BLaER1 (cell line): ENCODE data around the gene CENPK.
A peak's percentile ranks its signal among the peaks of the same experiment; 100 is the strongest.
"Not testable (repeated sequence)": the region's sequence is repeated elsewhere in the genome, so short reads cannot be mapped to it uniquely, and the experiment has no call there.

Experiments used
- H3K27ac ChIP-seq: shearing (Covaris generic); formaldehyde crosslinking; 2 replicates; pipeline ENCODE4 v1.8.1; 2022
- H3K27me3 ChIP-seq: shearing (Covaris generic); formaldehyde crosslinking; 2 replicates; pipeline ENCODE4 v1.8.1; 2022
- H3K36me3 ChIP-seq: shearing (Covaris generic); formaldehyde crosslinking; 2 replicates; pipeline ENCODE4 v1.8.1; 2022
- H3K4me1 ChIP-seq: shearing (Covaris generic); formaldehyde crosslinking; 2 replicates; pipeline ENCODE4 v1.8.1; 2022
- H3K4me2 ChIP-seq: shearing (Covaris generic); formaldehyde crosslinking; 2 replicates; pipeline ENCODE4 v1.8.1; 2022
- H3K4me3 ChIP-seq: shearing (Covaris generic); formaldehyde crosslinking; 2 replicates; pipeline ENCODE4 v1.8.1; 2022
- H3K9ac ChIP-seq: shearing (Covaris generic); formaldehyde crosslinking; 2 replicates; pipeline ENCODE4 v1.8.1; 2022
- H3K9me3 ChIP-seq: shearing (Covaris generic); formaldehyde crosslinking; 2 replicates; pipeline ENCODE4 v1.8.1; 2022
- H4K20me1 ChIP-seq: shearing (Covaris generic); formaldehyde crosslinking; 2 replicates; pipeline ENCODE4 v1.8.1; 2022
- Cebpa-rat ChIP-seq: shearing (Covaris generic); IDR thresholded peaks from 2 replicates; pipeline ENCODE4 v1.8.1; 2022

The CENPK gene

GRCh38 chr5:65508978-65509377, 54.0 kb downstream of the CENPK start:
- no peak overlapping the region for H3K4me3 ChIP-seq
- H3K27ac ChIP-seq, result no peak overlapping the region
- TF ChIP-seq Cebpa-rat, result no peak
- no peaks in the 10 kb centered on the region for H3K27me3 ChIP-seq
- peaks cover 6% of the 10 kb centered on the region; the same call in 1 of the 2 replicates for H3K36me3 ChIP-seq
- no peak overlapping the region for H3K4me2 ChIP-seq
- H3K9ac ChIP-seq, result no peak overlapping the region
- H3K9me3 ChIP-seq, result no peaks in the 10 kb centered on the region
- H3K4me1 ChIP-seq, result no peaks in the 10 kb centered on the region
- H4K20me1 ChIP-seq, result no peaks in the 10 kb centered on the region

GRCh38 chr5:65506961-65507360, 56.0 kb downstream of the CENPK start:
- Histone ChIP-seq H4K20me1 (no peaks in the 10 kb centered on the region), H3K36me3 (peaks cover 15% of the 10 kb centered on the region), H3K27ac (no peak overlapping the region), H3K4me2 (no peak overlapping the region), H3K9me3 (peaks cover 2% of the 10 kb centered on the region), H3K9ac (no peak overlapping the region), H3K4me1 (no peaks in the 10 kb centered on the region), H3K27me3 (no peaks in the 10 kb centered on the region), H3K4me3 (no peak overlapping the region)
- no peak for TF ChIP-seq Cebpa-rat

GRCh38 chr5:65489119-65489518, 73.8 kb downstream of the CENPK start:
- Histone ChIP-seq H3K27me3 (no peaks in the 10 kb centered on the region), H3K9me3 (peaks cover 3% of the 10 kb centered on the region; the same call in 1 of the 2 replicates), H3K36me3 (peaks cover 26% of the 10 kb centered on the region; the same call in 1 of the 2 replicates), H3K4me3 (no peak overlapping the region), H4K20me1 (no peaks in the 10 kb centered on the region), H3K4me1 (no peaks in the 10 kb centered on the region), H3K27ac (no peak overlapping the region), H3K9ac (no peak overlapping the region), H3K4me2 (no peak overlapping the region)
- no peak for TF ChIP-seq Cebpa-rat

- not testable (repeated sequence) for H3K4me2 ChIP-seq
Observed at GRCh38 chr5:65488038-65488687, 74.8 kb downstream of the CENPK start.

GRCh38 chr5:65486803-65487202, 76.2 kb downstream of the CENPK start:
- not testable (repeated sequence) for H3K9ac ChIP-seq, H4K20me1 ChIP-seq, H3K27me3 ChIP-seq, H3K4me3 ChIP-seq, H3K4me2 ChIP-seq, H3K27ac ChIP-seq, H3K9me3 ChIP-seq, H3K4me1 ChIP-seq
- H3K36me3 ChIP-seq, result peaks cover 26% of the 10 kb centered on the region; the same call in 1 of the 2 replicates

More at GRCh38 chr5:65488038-65488687, 74.8 kb downstream of the CENPK start:
- H3K27me3 ChIP-seq, H3K27ac ChIP-seq, H3K9ac ChIP-seq, H3K4me3 ChIP-seq, H4K20me1 ChIP-seq, H3K4me1 ChIP-seq, H3K9me3 ChIP-seq: not testable (repeated sequence)
- peaks cover 26% of the 10 kb centered on the region; the same call in 1 of the 2 replicates for H3K36me3 ChIP-seq

- H3K4me3 ChIP-seq, result no peak overlapping the region
- no peak for TF ChIP-seq Cebpa-rat
- no peaks in the 10 kb centered on the region for H3K27me3 ChIP-seq
- no peaks in the 10 kb centered on the region for H3K4me1 ChIP-seq
- H3K9me3 ChIP-seq, result peaks cover 3% of the 10 kb centered on the region; the same call in 1 of the 2 replicates
- H4K20me1 ChIP-seq, result no peaks in the 10 kb centered on the region
- H3K27ac ChIP-seq, result no peak overlapping the region
- no peak overlapping the region for H3K9ac ChIP-seq
- H3K4me2 ChIP-seq, result no peak overlapping the region
- peaks cover 24% of the 10 kb centered on the region; the same call in 1 of the 2 replicates for H3K36me3 ChIP-seq
Observed at GRCh38 chr5:65485405-65485804, 77.6 kb downstream of the CENPK start.

- Histone ChIP-seq H3K27me3 (no peaks in the 10 kb centered on the region), H3K4me2 (peak overlapping the region; percentile 79), H3K4me1 (peaks cover 9% of the 10 kb centered on the region), H3K36me3 (0 out of 2 replicates have a peak, but pooled peaks cover 10% of the 10 kb centered on the region), H3K9ac (no peak overlapping the region), H3K4me3 (peak overlapping the region; percentile 70), H4K20me1 (no peaks in the 10 kb centered on the region), H3K27ac (no peak overlapping the region), H3K9me3 (peaks cover 3% of the 10 kb centered on the region; the same call in 1 of the 2 replicates)
- TF ChIP-seq Cebpa-rat, result no peak
Observed at GRCh38 chr5:65483546-65484346, 79.2 kb downstream of the CENPK start.

GRCh38 chr5:65482736-65483545, 80.0 kb downstream of the CENPK start:
- Histone ChIP-seq H3K27me3 (no peaks in the 10 kb centered on the region), H3K4me2 (peak overlapping the region; percentile 79), H3K27ac (peak overlapping the region; percentile 56; the same call in 1 of the 2 replicates)

GRCh38 chr5:65482296-65482735, 80.7 kb downstream of the CENPK start:
- H3K36me3 ChIP-seq, result 0 out of 2 replicates have a peak, but pooled peaks cover 3% of the 10 kb centered on the region
- H3K4me2 ChIP-seq, result peak overlapping the region; percentile 79
- peaks cover 3% of the 10 kb centered on the region; the same call in 1 of the 2 replicates for H3K9me3 ChIP-seq
- H4K20me1 ChIP-seq, result no peaks in the 10 kb centered on the region
- TF ChIP-seq Cebpa-rat, result no peak
- H3K27ac ChIP-seq, result peak overlapping the region; percentile 56; the same call in 1 of the 2 replicates
- no peaks in the 10 kb centered on the region for H3K27me3 ChIP-seq
- peak overlapping the region; percentile 74 for H3K9ac ChIP-seq
- peaks cover 9% of the 10 kb centered on the region for H3K4me1 ChIP-seq
- peak overlapping the region; percentile 70 for H3K4me3 ChIP-seq

More at GRCh38 chr5:65482736-65483545, 80.0 kb downstream of the CENPK start:
- H3K4me3 ChIP-seq, result peak overlapping the region; percentile 70
- peak overlapping the region; percentile 74 for H3K9ac ChIP-seq
- TF ChIP-seq Cebpa-rat, result no peak
- peaks cover 9% of the 10 kb centered on the region for H3K4me1 ChIP-seq
- peaks cover 3% of the 10 kb centered on the region; the same call in 1 of the 2 replicates for H3K9me3 ChIP-seq
- 0 out of 2 replicates have a peak, but pooled peaks cover 3% of the 10 kb centered on the region for H3K36me3 ChIP-seq
- no peaks in the 10 kb centered on the region for H4K20me1 ChIP-seq
